HG03139 (cell line): ENCODE data around the gene L1CAM.

Experiments used
- ATAC-seq: cut with Tn5 transposase; IDR thresholded peaks from one replicate; pipeline ENCODE4 v1.9.1; 2021; ENCODE audit not compliant: unreplicated experiment

The L1CAM gene

DNA sequence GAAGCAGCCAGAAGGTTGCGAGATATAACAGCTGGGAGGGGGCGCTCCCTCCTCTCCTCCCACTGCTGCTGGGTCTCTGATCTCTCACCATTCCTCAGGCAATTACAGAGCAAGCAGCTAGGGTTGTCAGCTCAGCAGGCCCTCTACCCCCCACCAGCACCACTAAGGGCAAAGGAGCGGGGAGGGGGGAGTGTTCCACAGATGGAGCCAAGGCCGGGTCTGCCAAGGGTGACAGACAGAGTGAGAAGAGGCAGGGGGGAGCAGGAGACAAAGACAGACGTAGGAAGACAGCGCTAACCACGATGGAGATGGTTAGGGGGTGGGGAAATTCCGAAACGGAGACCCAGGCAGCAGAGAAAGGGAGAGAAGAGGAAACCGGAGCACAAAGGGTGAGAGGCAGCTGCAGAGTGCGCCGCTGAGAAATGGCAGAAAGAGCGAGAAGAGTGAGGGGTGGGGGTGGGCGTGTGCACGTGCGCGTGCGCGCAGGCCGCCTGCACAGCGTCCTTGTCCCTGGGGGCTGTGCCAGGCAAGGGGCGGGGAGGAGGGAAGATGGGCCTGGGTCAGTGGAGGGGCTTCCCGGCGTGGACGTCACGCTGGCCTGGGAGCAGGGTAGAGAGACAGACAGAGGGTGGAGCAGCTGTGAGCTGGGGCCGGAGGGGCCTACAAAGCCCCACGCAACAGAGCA, 6.9 kb downstream of the L1CAM start:
- ATAC-seq = no peak

DNA sequence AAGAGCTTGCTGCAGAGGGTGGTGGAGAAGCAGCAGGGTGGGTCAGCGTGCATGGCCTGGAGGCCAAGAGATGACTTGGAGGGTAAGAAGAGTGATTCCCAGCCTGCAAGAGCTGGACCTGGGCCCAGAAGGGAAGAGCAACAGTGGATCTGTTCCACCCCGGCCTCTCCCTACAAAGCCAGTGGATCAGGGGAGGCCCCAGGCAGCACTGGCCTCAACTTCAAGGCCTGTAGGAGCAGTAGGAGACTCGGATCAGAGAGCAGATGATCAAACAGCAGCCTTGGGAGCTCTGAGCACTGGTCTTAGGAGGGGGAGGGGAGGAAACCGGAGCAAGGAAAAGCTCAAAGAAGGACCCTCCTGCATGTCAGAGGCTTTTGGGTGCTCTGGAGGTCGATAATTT, 7.6 kb downstream of the L1CAM start:
- no peak for ATAC-seq

- ATAC-seq = no peak
Measured at GRCh38 chrX:153877571-153878261, 8.3 kb downstream of the L1CAM start.

- no peak for ATAC-seq
Measured at GRCh38 chrX:153876112-153876491, 9.9 kb downstream of the L1CAM start.

- ATAC-seq = no peak
Measured at GRCh38 chrX:153875391-153876111, 10.4 kb downstream of the L1CAM start.

DNA sequence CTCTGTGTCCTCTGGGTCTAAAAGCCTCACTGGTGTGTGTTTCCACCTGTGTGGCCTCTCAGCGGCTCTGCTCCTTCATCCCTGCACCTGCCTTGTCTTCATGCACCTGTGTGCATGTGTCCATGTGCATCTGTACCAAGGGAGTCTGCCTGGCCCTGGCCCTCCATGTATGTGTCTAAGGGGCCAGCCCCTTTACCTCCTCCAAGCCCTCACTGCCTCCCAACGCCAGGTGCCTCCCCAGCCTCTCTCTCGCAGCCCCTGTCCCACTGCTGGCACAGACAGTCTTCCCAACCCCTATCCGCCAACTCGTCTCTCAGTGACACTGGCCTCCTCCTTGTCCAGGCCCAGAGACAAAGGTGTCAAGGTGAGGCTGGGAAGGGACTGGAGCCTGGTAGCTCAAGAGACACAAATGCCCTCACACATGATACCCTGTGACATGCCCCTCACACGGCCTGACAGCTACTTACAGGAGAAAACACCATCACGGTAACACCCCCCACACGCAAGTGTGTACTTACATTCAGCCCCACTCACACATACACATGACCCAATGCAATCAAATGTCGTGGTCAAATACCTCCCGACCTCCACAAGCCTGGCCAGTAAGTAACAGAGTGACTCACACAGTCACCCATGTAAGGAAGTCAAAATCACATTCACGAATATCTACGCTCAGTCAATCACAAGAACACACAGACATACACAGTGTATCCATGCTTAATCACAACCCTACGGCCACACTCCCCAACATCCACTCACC, 11.4 kb downstream of the L1CAM start:
- no peak for ATAC-seq

DNA sequence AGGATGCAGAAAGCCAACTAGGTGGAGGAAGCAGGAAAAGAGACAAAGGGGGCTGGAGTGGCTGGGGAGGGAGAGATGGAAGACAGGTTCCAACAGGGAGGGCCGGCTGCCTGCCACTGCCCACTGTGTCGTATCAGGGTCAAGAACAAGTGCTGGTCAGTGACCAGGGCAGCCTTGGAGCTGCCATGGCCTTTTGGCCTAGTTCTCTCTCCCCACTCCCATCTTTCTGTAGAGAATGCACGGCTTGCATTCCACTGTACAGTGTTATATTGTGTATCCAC, 11.9 kb downstream of the L1CAM start:
- ATAC-seq = no peak

DNA sequence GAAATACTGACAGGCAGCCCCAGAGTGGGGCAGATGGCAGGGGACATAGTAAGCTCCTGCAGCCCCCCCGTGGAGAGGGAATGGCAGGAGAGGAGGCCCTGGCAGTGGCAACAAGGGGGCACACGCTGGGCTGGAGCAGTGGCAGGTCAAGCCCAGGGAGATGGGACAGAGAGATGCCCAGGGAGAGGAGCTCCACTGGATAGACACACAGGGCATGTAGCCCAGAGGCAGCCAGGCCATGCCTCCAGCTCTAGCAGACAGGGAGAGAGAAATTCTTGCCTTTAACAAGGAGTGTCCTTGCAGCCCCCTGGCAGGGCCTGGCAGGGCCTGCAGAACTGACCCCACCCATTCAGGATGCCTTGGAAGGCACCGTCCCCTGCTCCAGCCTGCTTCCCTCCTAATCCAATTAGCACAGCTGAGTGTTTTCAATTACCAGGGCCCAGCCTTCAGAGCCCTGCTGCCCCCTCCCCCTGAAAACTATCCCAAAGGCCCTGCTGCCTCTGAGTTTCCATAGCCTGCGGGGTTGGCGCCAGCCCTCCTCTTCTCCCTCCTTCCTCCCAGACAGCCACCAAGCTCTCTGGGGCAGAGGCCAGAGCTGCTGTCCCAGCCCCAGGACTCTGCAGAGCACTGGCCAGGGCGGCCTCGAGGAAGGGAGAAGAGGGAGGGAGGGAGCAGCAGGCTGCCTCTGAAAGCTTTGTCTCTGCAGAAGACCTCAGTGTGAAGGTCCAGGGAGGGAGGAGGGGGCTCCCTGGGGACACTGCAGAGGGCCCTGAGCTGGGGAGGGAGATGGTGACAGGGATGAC, 12.5 kb downstream of the L1CAM start:
- ATAC-seq = no peak

DNA sequence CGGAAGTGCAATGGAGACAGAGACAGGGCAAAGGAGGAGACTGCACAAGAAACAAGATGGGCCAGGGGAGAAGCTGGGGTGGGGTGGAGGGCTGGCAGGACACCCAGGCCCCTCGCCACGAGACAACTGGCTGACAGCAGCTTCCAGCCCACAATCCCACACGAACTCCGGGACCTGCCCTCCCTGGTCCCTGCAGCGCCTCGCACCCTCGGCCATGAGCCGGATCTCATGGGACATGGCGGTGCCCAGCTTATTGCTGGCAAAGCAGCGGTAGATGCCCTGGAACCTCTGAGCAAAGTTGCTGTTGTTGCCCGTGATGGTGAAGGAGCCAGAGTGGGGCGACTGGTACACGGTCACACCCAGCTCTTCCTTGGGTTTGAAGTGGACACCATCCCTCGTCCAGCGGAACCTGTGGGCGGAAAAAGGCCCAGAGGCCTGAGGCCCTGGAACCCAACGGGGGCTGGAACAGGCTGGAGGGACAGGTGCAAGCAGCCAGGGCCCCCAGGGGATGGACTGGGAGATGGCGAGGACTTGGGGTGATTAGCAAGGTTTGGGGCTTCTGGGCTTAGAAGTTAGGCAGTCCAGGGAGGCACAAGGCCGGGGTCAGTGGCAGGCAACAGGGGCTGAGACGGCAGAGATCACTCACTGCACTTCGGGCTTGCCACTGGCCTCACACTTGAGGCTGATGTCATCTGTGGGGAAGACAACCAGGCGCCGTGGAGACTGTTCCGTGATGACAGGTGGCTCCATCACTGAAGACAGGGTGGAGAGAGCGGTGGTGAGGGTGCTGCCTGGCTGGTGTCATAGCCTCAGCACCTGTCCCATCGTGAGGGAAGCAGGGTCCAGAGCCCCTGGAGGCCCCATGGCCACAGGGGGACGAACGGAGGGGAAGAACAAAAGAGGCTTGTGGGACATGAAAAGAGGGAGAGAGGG, 13.8 kb downstream of the L1CAM start:
- no peak for ATAC-seq

DNA sequence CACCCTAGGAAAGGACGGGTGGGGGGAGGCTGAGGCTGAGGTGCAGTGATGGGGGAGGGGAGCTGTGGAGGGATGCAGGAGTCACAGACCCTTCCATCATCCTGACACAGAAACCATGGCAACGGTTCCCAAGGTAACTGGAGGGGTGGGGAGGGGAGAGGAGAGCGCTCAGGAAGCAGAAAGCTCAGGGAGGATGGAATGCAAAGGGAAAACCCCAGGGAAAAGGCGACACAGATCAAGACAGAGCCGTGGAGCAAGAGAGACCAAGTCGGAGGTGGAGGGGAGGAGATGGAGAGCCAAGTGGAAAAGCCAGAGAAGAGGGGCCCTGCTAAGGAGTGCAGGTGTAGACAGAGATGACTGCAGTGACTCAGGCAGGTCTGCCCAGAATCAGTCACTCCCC, 14.5 kb downstream of the L1CAM start:
- no peak for ATAC-seq

DNA sequence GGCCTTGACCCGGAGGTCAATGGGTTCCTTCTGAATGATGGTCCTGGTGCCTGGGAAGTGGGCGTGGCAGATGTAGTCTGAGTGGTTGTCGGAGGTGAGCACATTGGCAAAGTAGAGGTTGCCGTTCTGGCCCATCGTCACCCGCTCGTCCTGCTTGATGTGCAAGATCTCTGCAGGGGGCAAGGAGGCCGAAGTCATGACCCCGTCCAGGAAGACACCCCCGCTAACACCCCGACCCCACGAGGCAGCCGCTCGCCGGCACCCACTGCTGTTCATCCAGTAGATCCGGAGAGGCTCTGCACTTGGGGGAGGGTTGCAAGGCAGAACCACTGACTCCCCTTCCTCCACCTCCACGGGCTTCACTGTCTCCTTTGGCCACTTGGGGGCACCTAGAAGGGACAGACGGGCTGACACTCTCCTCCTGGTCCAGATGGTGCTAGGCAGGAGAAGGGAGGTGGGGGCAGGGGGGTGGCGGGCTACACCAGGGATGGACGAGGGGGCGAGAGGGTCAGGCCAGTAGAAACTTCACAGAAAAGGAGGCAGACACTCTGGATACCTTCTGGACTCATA, 15.1 kb downstream of the L1CAM start:
- no peak for ATAC-seq

GRCh38 chrX:153870288-153870690, 15.7 kb downstream of the L1CAM start:
- no peak for ATAC-seq

DNA sequence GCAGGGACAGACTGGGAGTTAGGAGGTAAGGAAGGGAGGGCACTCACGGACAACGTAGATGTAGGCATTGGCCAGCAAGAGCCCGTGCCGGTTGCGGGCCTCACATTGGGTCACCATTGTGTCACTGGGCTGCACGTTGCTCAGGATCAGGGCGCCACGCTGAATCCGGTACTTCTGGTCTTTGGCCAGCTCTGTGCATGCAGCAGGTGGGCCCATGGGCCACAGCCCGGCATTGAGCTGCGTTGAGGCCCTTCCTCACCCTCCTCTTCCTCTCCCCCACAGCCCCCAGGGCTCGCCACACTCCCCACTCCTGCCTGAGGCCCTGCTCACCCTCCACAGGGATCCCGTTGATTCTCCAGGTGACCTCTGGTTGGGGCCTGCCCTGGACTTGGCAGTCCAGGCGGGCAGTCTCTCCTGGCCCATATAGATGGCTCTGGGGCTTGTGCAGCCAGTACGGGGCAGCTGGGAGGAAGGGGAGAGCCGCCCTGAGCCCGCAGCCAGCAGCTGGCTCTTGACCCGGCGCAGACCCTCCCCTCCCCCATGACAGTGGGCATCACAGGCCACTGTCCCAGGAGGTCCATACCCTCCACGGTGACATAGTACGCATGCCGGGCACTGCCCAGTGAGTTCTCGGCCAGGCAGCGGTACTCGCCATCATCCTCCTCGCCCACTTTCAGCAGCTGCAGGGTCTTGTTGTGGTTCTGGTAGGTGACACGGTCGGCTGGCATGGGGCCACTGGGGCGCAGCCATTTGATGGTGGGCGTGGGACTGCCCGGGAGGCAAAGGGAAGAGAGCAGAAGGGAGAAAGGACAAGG, 16.3 kb downstream of the L1CAM start:
- no peak for ATAC-seq

GRCh38 chrX:153868576-153869472, 17.1 kb downstream of the L1CAM start:
- no peak for ATAC-seq

- ATAC-seq = no peak
Measured at GRCh38 chrX:153867671-153868070, 18.3 kb downstream of the L1CAM start.

GRCh38 chrX:153867139-153867538, 18.8 kb downstream of the L1CAM start:
- no peak for ATAC-seq

- ATAC-seq = no peak
Measured at GRCh38 chrX:153866302-153867019, 19.5 kb downstream of the L1CAM start.
